CD4-positive, alpha-beta T cell treated with Interleukin-6 for 4 hours (primary cell): ENCODE data around the gene FGD3.
"Not testable (repeated sequence)": the region's sequence is repeated elsewhere in the genome, so short reads cannot be mapped to it uniquely, and the experiment has no call there.

ENCODE experiments used
- DNase-seq: peaks from one replicate; pipeline ENCODE4 v3.0.0-alpha.2; 2020; ENCODE audit warnings: mixed read lengths

Gene FGD3

GRCh38 chr9:93010704-93011103 is 63.4 kb downstream of the FGD3 start:
- DNase-seq, result no peak

- DNase-seq, result no peak
These were observed 63.8 kb downstream of the FGD3 start for GRCh38 chr9:93011114-93011513.

- no peak for DNase-seq
These were observed 65.9 kb downstream of the FGD3 start for GRCh38 chr9:93012963-93013855.

GRCh38 chr9:93013856-93014582 is 66.7 kb downstream of the FGD3 start:
- no peak for DNase-seq

GRCh38 chr9:93015190-93015589 is 67.9 kb downstream of the FGD3 start:
- not testable (repeated sequence) for DNase-seq

GRCh38 chr9:93017621-93018020 is 70.3 kb downstream of the FGD3 start:
- DNase-seq, result no peak

GRCh38 chr9:93020151-93020550 is 72.8 kb downstream of the FGD3 start:
- no peak for DNase-seq

- DNase-seq, result peak; percentile 64
These were observed 73.7 kb downstream of the FGD3 start for GRCh38 chr9:93020771-93021670.

- no peak for DNase-seq
These were observed 74.7 kb downstream of the FGD3 start for GRCh38 chr9:93022066-93022465.

- no peak for DNase-seq
These were observed 75.6 kb downstream of the FGD3 start for GRCh38 chr9:93022721-93023520.

- DNase-seq, result no peak
These were observed 76.1 kb downstream of the FGD3 start for GRCh38 chr9:93023521-93023815.

GRCh38 chr9:93024646-93024910 is 77.3 kb downstream of the FGD3 start:
- DNase-seq, result no peak

GRCh38 chr9:93024986-93025630 is 77.8 kb downstream of the FGD3 start:
- peak; percentile 61 for DNase-seq

- DNase-seq, result no peak
These were observed 78.4 kb downstream of the FGD3 start for GRCh38 chr9:93025736-93026135.

- no peak for DNase-seq
These were observed 79.3 kb downstream of the FGD3 start for GRCh38 chr9:93026640-93027039.

- no peak for DNase-seq
These were observed 80.4 kb downstream of the FGD3 start for GRCh38 chr9:93027750-93028149.

GRCh38 chr9:93028448-93029006 is 81.2 kb downstream of the FGD3 start:
- peak; percentile 79 for DNase-seq

- DNase-seq, result no peak
These were observed 83.6 kb downstream of the FGD3 start for GRCh38 chr9:93030642-93031628.

GRCh38 chr9:93031629-93032430 is 84.5 kb downstream of the FGD3 start:
- DNase-seq, result no peak

- no peak for DNase-seq
These were observed 85.2 kb downstream of the FGD3 start for GRCh38 chr9:93032545-93032944.
